Central memory CD8-positive, alpha-beta T cell (primary cell): ENCODE data around the gene CFAP45.

Experiments used
- ATAC-seq: fragments of 150-1000 bp; cut with Tn5 transposase; replicated peaks from 2 replicates; pipeline ENCODE4 v1.10.0; 2022; ENCODE audit warnings: mild to moderate bottlenecking, moderate FRiP score, moderate number of reproducible peaks; ENCODE audit not compliant: poor library complexity, severe bottlenecking; ENCODE audit errors: extremely low read depth
- DNase-seq, 2 donors: peaks; one replicate each; pipeline ENCODE4 v3.0.0; 2021; ENCODE audit warnings: low spot score in 2 of 2
- H3K27ac Mint-ChIP-seq: one replicate; pipeline ENCODE4 v1.8.0; 2022; ENCODE audit warnings: low read depth, mild to moderate bottlenecking, moderate library complexity, mixed read lengths
- H3K27me3 Mint-ChIP-seq: one replicate; pipeline ENCODE4 v1.8.0; 2022; ENCODE audit warnings: mixed read lengths
- H3K36me3 Mint-ChIP-seq: one replicate; pipeline ENCODE4 v1.8.0; 2022; ENCODE audit warnings: mild to moderate bottlenecking, moderate library complexity, mixed read lengths; ENCODE audit not compliant: insufficient read depth
- H3K4me1 Mint-ChIP-seq: one replicate; pipeline ENCODE4 v1.8.0; 2022; ENCODE audit warnings: mixed read lengths
- H3K4me3 Mint-ChIP-seq: one replicate; pipeline ENCODE4 v1.8.0; 2022; ENCODE audit warnings: mild to moderate bottlenecking, moderate library complexity, mixed read lengths
- H3K9me3 Mint-ChIP-seq: one replicate; pipeline ENCODE4 v1.8.0; 2022; ENCODE audit warnings: mixed read lengths

CFAP45 gene

DNA sequence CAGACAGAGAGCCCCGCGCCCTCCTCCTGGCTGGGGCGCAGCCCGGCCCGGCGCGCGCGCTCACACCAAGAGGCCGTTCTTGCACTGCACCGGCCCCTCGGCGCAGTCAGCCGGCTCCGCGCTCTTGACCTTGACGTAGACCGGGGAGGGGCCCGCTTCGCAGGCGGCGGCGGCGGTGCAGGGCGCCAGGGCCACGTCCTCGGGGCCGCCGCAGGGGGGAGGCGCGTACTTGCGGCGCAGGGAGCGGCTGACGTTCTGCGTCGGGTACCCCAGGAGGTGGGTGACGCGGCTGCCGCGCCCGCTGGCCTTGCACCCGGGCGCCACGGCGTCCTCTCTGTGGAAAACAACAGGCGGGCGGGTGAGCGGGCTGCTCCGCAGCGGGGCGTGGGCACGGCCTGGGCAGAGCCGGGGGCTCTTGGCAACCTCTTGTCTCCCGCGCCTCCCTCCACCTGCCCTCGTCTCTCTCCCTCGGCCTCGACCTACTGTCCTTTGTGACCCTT, 45.2 kb downstream of the CFAP45 start:
- ATAC-seq (peak; percentile 91), DNase-seq (peak; percentile 49 to 55)
- Mint-ChIP-seq H3K9me3 (no peaks in the 10 kb centered on the region), H3K36me3 (no peaks in the 10 kb centered on the region), H3K4me3 (peak overlapping the region; percentile 87), H3K27ac (peak overlapping the region; percentile 94), H3K4me1 (peaks cover 45% of the 10 kb centered on the region), H3K27me3 (no peaks in the 10 kb centered on the region)

DNA sequence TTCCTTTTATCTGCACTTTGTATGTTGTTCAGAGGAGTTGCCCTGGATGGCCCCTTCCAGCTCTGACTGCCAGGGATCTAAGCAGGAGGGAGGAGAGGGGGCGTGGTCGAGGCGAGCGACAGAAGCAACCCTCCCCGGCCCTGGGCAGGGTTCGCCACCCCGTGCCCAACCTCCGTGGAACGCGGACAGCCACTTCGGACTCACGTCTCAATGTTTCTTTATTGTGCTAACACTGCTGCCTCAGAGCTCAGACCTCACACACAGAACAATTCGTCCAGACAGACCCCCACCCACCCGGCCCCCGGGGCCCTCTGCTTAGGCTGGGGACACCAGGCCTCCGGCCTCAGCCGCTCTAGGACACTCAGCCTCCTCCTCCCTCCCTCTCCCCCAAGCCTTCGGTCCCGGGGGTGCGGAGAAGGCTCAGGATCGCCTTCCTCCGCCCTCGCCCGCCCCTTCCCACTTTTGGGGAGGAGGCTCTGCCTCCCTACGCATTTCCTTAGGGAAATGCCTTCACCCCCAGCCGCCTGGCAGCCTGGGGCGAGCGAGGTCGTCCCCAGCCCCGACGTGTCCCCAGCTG, 45.8 kb downstream of the CFAP45 start:
- no peaks in the 10 kb centered on the region for H3K9me3 Mint-ChIP-seq
- no peaks in the 10 kb centered on the region for H3K27me3 Mint-ChIP-seq
- H3K4me3 Mint-ChIP-seq: peak overlapping the region; percentile 87
- DNase-seq (no peak), ATAC-seq (peak; percentile 5)
- peak overlapping the region; percentile 87 for H3K27ac Mint-ChIP-seq
- peaks cover 49% of the 10 kb centered on the region for H3K4me1 Mint-ChIP-seq
- no peaks in the 10 kb centered on the region for H3K36me3 Mint-ChIP-seq

DNA sequence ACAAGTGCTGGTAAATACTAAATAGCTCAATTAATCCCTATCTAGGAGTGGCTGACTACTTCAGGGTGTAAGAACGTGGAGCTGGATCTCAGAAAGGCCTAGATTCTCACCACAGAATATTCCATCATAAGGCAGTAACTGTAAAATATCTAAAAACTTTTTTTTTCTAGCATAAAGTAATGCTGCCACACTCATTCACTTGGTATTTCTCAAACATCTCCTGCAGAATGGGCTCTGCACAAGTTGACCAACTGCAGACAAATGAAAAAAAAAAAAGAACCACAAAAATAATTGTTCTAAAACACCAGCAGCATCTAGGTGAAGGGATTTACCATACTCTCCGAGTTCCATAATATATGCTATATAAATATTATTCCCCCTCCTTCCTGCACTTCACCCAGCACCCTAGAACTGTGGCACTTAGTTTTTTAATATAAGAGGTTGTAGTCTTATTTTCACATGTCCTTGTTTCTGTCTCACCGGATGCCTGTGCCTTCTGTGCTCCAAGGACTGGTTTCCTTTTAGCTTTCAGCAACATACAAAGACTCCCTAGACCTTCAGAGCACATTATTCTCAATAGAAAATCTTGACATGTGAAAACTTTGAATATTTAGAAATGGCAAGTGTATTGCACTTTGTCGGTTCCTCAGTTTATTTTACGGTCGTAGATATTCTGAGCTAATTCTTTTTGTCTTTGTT, 46.4 kb downstream of the CFAP45 start:
- H3K9me3 Mint-ChIP-seq: no peaks in the 10 kb centered on the region
- H3K4me3 Mint-ChIP-seq: peak overlapping the region; percentile 87
- H3K36me3 Mint-ChIP-seq: no peaks in the 10 kb centered on the region
- no peak for DNase-seq
- ATAC-seq: no peak
- H3K4me1 Mint-ChIP-seq: peaks cover 54% of the 10 kb centered on the region
- H3K27ac Mint-ChIP-seq: peak overlapping the region; percentile 87
- no peaks in the 10 kb centered on the region for H3K27me3 Mint-ChIP-seq

DNA sequence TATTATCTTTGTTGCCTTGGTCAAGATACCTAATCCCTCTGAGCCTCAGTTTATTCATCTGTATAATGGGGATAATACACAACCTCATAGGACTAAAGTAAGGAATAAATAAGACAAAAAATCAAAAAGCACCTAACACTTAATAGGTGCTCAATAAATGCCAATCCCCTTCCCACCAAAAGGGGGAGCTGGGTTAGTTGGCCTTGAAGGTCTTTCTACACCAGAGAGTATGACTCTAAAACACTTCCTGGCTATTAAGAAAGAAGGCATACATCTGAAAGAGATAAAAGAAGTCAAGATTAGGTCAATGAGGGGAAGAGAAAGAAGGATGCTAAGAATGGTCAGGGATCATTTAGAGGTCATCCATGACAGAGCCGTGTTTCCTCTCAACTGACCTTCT, 48.6 kb downstream of the CFAP45 start:
- Mint-ChIP-seq H3K27ac (peak overlapping the region; percentile 29), H3K27me3 (no peaks in the 10 kb centered on the region), H3K4me3 (no peak overlapping the region), H3K9me3 (no peaks in the 10 kb centered on the region), H3K4me1 (peaks cover 62% of the 10 kb centered on the region), H3K36me3 (no peaks in the 10 kb centered on the region)
- DNase-seq (no peak), ATAC-seq (no peak)

DNA sequence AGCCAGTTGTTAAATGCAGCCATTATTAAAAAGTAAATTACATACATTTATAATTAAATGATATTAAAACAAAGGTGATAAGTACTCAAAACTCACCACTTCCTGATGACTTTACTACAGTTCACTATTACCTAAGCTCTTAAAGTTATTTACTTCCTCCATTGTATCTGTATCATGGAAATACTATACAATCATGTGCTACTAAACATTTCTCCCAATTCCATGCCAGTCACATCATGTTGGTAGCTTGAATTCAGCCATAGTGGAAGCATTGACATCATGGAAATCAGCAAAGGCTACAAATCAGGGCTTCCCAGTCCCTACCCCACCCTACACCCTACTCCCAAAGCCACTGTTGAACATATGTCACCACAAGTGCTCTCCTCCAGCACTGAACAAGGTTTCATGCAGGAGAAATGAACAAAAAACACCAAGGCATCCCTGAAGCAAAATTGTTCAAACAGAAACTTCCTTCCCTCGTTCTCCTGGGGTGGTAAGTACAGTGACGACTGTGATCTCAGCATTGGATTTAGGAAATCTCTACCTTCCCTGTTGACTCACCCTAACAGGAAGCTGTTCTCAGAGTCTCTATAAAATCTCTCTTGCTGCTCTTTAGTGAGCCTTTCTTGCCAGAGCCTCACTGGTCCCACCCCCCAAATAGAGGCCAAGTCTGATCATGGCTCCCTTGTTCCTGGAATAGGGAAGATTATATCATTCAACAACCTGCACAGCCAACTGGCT, 50.2 kb downstream of the CFAP45 start:
- DNase-seq (no peak), ATAC-seq (no peak)
- Mint-ChIP-seq H3K4me3 (no peak overlapping the region), H3K27me3 (no peaks in the 10 kb centered on the region), H3K36me3 (no peaks in the 10 kb centered on the region), H3K9me3 (no peaks in the 10 kb centered on the region), H3K4me1 (peaks cover 61% of the 10 kb centered on the region), H3K27ac (no peak overlapping the region)

DNA sequence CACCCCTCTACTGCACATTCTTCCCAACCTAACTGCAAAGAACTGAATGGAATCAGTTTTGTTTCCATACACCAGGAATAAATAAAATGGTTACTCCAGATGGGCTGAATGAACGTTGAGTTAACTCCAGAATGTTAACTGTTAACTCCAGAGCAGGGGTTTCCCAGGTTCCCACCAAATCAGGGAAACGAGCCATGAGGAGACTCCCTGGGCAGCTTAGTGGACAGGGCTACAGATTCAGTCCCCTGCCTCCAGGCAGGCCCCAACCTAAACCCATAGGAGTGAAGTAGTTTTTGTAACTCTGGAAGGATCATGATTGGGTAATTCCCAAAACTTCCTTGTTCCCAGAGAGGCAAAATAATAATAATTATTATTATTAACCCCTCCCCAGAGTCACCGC, 51.6 kb downstream of the CFAP45 start:
- H3K4me1 Mint-ChIP-seq: peaks cover 51% of the 10 kb centered on the region
- H3K4me3 Mint-ChIP-seq: no peak overlapping the region
- no peaks in the 10 kb centered on the region for H3K36me3 Mint-ChIP-seq
- DNase-seq: no peak
- H3K27ac Mint-ChIP-seq: no peak overlapping the region
- no peak for ATAC-seq
- no peaks in the 10 kb centered on the region for H3K9me3 Mint-ChIP-seq
- no peaks in the 10 kb centered on the region for H3K27me3 Mint-ChIP-seq

DNA sequence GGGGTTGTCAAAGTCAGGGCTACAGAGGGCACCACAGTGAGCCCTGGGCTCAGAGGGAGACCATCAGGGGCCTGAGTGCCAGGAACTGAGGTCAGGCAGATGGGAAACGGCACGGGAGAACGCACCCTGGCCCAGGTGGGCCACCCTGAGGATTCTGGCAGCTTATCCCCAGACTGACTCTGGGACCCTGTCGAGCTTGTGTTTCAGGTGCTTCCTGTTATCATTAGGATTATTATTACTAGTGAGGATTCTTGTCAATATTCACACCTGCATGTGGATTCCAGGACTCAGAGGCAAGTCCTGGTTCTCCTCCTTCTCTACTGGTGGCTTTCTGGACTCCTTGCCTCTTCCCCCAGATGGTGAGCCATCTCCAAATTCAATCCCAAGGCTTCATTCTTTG, 52.7 kb downstream of the CFAP45 start:
- H3K27me3 Mint-ChIP-seq: no peaks in the 10 kb centered on the region
- H3K9me3 Mint-ChIP-seq: no peaks in the 10 kb centered on the region
- DNase-seq (no peak), ATAC-seq (no peak)
- no peaks in the 10 kb centered on the region for H3K36me3 Mint-ChIP-seq
- H3K4me1 Mint-ChIP-seq: peaks cover 46% of the 10 kb centered on the region
- no peak overlapping the region for H3K27ac Mint-ChIP-seq
- H3K4me3 Mint-ChIP-seq: no peak overlapping the region

DNA sequence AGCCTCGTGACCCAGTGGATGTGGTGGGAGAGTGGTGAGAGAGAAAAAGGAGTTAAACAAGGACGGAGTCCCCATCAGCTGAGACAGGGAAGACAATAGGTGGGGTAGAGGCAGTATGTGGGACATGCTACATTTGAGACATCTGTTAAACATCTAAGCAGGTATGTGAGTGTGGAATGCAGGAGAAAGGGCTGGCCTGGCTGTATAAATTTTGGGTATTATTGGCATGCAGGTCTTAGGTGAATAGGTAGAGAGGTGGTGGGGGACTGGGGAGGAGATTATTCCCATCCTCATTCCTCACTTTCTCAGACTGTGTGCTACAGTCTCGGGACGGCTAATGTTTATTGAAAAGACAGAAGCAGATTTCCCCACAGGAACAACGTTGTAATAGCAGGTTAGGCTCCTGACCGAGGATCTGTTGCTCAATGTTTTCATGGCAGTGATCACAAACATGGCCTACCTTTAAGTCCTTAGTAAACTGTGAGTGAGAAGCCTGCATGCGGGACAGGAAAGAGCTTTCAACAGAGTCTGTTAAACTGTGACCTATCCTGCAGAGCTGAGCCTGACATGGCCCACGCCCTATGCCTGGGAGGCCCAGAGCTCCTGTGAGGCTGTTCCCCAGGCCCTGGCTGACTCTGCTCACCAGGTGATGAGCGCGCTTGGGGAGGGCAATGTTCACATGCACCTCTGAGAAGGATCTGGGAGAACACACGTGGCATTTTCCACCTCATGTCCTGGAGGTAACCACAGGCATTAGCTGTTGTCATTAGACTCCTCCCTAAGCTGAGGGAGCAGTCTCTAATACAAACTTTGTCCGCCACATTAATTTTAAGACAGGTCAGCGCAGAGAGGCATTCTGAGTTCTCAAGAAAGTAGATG, 54.0 kb downstream of the CFAP45 start:
- ATAC-seq (no peak), DNase-seq (no peak)
- Mint-ChIP-seq H3K27ac (no peak overlapping the region), H3K36me3 (no peaks in the 10 kb centered on the region), H3K4me3 (no peak overlapping the region), H3K9me3 (no peaks in the 10 kb centered on the region), H3K4me1 (peaks cover 44% of the 10 kb centered on the region), H3K27me3 (no peaks in the 10 kb centered on the region)

DNA sequence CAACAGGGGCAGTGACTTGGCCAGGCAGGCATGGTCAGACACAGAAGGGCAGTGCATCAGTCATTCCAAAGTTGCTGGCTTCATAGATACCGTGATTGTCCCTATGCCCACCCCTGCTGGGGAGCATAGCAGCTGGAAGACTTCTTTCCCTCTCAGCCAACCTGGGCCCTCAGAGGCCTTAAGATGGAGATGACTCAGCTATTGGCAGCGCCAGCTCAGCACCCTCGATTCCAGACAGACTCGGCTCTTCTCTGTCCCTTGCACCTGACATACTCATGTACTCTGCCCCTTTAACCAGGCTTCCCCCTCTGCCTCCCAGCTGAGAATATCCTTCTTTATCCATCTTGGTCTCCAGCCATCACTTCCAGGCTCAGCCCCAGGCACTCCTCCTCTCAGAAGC, 56.5 kb downstream of the CFAP45 start:
- no peak overlapping the region for H3K27ac Mint-ChIP-seq

DNA sequence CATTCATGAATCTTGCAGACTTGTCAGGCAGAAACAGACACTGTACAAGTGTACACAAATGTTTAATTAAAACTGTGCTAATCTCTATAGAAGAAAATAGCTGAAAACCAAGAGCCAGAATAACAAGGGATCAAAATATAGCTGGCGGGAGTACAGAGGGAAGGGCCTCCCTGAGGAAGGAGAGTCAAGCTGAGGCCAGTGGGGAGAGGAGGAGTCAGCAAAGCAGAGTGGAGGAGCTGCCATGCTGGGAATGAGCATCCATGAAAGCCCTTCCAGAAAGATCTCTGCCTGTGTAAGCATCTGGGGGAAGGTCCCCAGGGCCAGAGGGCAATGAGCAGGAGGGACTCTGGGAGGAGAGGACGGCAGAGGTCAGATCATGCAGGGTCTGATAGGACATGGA, 58.2 kb downstream of the CFAP45 start:
- peaks cover 3% of the 10 kb centered on the region for H3K36me3 Mint-ChIP-seq

More for the DNA sequence above, 56.5 kb downstream of the CFAP45 start:
- Mint-ChIP-seq H3K27me3 (no peaks in the 10 kb centered on the region), H3K36me3 (peaks cover 2% of the 10 kb centered on the region), H3K4me1 (peaks cover 24% of the 10 kb centered on the region), H3K9me3 (no peaks in the 10 kb centered on the region), H3K4me3 (no peak overlapping the region)
- no peak for DNase-seq
- ATAC-seq: no peak

DNA sequence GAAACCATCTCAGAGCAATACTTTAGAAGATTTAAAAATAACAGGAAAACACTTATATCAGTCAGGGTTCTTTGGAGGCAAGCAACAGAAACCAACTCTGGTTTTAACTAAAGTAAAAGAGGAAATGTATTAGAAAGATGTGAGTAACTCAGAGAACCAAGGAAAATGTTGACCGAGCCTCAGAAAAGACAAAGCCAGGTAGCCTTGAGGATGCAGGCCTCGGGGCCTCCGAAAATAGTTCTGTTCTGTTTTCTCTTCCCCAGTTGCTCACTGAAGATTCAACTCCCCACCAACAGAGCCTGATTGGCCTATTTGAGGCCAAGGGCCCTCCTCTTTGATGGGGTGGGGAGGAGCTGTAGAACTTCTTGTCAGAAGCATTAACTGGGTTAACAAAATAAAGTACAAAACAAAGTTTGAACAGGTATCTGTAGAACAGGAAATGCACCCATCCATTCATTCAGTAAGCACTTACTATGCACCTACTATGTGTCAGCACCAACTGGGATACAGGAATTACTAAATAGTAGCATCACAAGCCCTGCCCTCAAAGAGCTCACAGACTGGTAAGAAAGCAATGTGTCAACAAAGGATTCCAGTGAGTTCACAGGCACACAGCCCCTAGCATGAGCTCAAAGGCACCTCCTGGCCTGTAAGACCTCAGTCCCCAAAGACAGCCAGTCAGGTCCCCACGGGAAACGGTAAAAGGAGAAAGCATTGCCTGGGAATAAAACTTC, 60.7 kb downstream of the CFAP45 start:
- H3K4me3 Mint-ChIP-seq: no peak overlapping the region
- peaks cover 16% of the 10 kb centered on the region for H3K4me1 Mint-ChIP-seq
- no peaks in the 10 kb centered on the region for H3K9me3 Mint-ChIP-seq
- peaks cover 5% of the 10 kb centered on the region for H3K36me3 Mint-ChIP-seq
- no peaks in the 10 kb centered on the region for H3K27me3 Mint-ChIP-seq
- no peak for ATAC-seq
- no peak overlapping the region for H3K27ac Mint-ChIP-seq
- DNase-seq: no peak

More for the DNA sequence above, 58.2 kb downstream of the CFAP45 start:
- Mint-ChIP-seq H3K27ac (no peak overlapping the region), H3K27me3 (no peaks in the 10 kb centered on the region), H3K9me3 (no peaks in the 10 kb centered on the region), H3K4me3 (no peak overlapping the region), H3K4me1 (peaks cover 16% of the 10 kb centered on the region)
- ATAC-seq (no peak), DNase-seq (no peak)

DNA sequence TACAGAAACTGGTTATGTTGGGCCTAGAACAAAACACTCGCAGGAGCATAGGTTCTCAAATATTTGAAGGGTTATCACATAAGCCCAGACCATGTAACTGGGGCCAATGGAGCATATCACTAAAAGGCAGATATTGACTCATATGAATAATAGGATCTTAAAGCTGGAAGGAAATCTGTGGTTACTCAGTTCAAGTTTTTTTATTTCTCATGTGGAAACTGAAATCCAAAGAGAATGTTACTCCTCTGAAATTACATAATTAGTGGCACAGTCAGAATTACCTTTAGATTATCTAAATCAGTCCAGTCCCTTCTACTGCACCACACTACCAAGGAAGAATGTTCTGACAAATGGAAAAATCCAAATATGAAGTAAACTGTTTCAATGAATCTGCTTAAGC, 61.2 kb downstream of the CFAP45 start:
- Mint-ChIP-seq H3K9me3 (no peaks in the 10 kb centered on the region), H3K27me3 (no peaks in the 10 kb centered on the region), H3K4me1 (peaks cover 16% of the 10 kb centered on the region), H3K36me3 (peaks cover 5% of the 10 kb centered on the region), H3K27ac (no peak overlapping the region), H3K4me3 (no peak overlapping the region)
- no peak for DNase-seq
- no peak for ATAC-seq
